ENCODE data around the gene DSCAM.

Gene DSCAM

DNA sequence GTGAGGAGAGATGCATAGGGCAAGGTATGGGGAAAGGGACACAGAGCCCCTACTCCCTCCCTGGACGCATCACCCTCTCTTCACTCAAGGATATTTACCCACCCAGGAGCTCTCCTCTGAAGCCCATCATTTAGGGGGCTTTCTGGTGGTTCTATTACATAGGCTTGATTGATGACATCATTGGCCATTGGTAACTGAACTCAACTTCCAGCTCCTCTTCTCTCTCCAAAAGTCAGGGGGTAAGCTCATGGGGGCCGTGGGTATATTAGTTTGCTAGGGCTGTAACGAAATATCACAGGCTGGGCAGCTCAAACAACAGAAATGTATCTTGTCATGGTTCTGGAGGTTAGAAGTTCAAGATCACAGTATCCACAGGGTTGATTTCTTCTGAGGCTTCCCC lies 110.8 kb downstream of the DSCAM start:
- no peak for DNase-seq (ENCODE audit: low read depth in 2 of 2)
- no peak overlapping the region for H3K4me3 ChIP-seq (replicated peaks in 1 of 2; ENCODE audit: low read depth in 2 of 2, low read length in 2 of 2)
- TF ChIP-seq, protein P1, sequence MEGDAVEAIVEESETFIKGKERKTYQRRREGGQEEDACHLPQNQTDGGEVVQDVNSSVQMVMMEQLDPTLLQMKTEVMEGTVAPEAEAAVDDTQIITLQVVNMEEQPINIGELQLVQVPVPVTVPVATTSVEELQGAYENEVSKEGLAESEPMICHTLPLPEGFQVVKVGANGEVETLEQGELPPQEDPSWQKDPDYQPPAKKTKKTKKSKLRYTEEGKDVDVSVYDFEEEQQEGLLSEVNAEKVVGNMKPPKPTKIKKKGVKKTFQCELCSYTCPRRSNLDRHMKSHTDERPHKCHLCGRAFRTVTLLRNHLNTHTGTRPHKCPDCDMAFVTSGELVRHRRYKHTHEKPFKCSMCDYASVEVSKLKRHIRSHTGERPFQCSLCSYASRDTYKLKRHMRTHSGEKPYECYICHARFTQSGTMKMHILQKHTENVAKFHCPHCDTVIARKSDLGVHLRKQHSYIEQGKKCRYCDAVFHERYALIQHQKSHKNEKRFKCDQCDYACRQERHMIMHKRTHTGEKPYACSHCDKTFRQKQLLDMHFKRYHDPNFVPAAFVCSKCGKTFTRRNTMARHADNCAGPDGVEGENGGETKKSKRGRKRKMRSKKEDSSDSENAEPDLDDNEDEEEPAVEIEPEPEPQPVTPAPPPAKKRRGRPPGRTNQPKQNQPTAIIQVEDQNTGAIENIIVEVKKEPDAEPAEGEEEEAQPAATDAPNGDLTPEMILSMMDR (IDR thresholded peaks at IDR 0.05; ENCODE audit: low read depth, low read length) = no peak

DNA sequence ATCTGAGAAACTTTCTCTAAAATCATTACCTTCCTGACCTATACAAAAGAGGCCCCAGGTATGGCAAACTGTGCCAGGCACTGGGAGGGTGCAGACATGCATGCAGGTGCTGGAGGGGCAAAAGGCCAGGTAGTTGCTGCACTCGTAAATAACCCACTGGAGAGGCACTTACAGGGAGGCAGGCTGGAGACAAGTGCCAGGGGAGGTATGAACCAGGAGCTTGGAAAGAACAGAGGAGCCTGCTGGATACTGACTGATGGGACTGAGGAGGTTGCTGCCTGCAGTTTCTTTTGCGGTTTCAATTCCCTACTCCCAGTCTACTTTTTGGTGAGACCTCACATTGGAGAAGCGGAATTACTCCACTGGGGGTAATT lies 113.9 kb downstream of the DSCAM start:
- no peak overlapping the region for H3K4me3 ChIP-seq (replicated peaks in 1 of 2; ENCODE audit: low read depth in 2 of 2, low read length in 2 of 2)
- no peak for DNase-seq (ENCODE audit: low read depth in 2 of 2)
- TF ChIP-seq, protein P1 (IDR thresholded peaks at IDR 0.05; ENCODE audit: low read depth, low read length) = no peak

DNA sequence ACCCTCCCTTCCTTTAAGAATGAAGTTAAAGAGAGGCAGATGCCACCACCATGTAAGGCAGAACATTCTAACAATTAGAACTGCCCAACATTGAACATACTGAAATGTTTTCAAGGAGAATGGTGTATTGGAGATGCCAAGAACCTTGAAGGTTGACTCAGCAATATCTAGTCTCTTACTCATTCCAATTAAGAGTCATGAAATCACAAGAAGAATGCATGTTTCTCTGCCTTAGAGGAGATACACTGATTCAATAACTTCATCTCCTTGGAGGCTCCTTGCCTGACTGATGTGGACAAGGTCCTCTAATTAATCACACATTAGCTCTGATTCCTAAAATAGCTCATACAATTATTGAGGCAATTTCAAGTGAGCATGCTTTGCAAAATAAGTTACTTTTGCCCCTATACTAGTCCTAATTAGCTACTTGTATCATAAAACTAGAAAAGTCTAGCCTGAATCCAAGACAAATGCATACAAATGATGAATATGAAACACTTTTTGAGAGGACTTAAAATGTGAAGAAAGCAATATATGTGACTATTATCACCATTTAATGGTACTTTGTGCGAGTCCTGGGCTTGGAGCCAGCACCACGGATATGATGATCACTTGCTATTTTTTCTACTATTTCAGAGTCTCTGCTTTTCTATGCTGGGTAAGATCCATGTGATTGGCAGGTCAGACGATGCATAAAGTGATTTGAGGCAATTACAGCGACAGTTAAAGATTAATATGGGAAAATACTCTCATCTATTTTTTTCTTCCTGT lies 114.5 kb downstream of the DSCAM start:
- TF ChIP-seq, protein P1 (IDR thresholded peaks at IDR 0.05; ENCODE audit: low read depth, low read length) = no peak
- H3K4me3 ChIP-seq (replicated peaks in 1 of 2; ENCODE audit: low read depth in 2 of 2, low read length in 2 of 2) = no peak overlapping the region
- DNase-seq (ENCODE audit: low read depth in 2 of 2) = no peak

DNA sequence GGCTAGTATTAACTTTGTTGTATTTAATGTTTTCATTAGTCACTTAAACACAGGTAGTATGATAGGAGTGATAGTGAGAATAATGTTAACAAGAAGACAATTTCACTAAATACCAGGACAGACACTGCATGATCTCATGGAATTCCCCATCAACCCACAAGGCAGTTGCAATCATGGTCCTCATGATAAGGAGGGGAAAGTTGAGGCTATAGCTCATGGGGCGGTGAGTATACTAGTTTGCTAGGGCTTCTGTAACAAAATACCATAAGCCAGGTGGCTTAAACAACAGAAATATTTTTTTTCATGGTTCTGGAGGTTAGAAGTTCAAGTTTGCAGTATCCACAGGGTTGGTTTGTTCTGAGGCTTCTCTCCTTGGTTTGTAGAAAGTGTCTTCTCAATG lies 115.8 kb downstream of the DSCAM start:
- TF ChIP-seq, protein P1 (IDR thresholded peaks at IDR 0.05; ENCODE audit: low read depth, low read length) = no peak
- no peak overlapping the region for H3K4me3 ChIP-seq (replicated peaks in 1 of 2; ENCODE audit: low read depth in 2 of 2, low read length in 2 of 2)
- DNase-seq (ENCODE audit: low read depth in 2 of 2) = no peak

DNA sequence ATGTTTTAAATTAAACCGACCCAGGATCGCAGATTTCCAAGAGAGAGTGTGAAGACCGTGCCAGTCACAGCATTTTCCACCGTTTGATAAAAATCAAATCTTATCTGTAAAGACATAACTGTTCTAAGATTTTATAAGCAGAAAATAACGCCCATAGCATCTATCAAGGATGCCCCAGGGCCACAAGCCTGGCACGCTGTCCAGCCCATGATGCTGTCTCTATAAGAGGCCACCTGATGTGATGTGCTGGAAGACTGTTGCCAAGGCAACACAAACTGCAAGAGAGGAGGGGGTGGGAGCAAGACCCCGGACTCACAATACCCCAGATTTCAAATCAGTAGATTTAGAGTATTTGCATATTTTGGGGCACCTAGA lies 116.5 kb downstream of the DSCAM start:
- TF ChIP-seq, protein P1 (IDR thresholded peaks at IDR 0.05; ENCODE audit: low read depth, low read length) = no peak
- H3K4me3 ChIP-seq (replicated peaks in 1 of 2; ENCODE audit: low read depth in 2 of 2, low read length in 2 of 2) = no peak overlapping the region
- DNase-seq (ENCODE audit: low read depth in 2 of 2) = no peak

DNA sequence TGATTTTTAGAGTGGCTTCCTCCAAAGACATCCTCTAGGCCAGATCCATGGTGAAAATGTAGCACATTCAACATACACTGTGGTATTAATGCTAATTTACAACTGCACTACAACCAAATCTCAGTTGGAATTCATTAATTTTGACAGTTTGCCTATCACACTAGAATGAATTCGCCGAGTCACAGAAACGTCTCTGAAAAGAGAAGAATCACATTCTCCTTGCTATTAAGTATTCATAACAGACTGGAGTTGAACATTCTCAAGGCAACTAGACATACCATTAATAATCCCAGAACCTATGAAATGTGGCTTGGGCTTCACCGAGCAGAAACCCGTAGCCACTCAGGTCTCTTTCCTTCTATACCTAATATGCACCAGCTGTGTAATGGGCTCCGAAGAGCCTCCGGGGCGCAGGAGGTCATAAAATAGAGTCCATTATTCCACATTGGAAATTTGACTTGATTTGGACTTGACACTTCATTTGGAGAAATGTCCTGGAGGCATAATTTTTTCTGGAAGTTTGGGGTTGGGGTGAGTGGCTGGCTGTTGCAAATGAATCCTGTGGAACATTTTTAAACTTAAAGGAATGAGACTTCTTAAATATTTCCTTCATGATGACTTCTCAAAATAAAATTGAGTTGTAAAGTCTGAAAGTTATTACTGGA lies 117.1 kb downstream of the DSCAM start:
- TF ChIP-seq, protein P1 (IDR thresholded peaks at IDR 0.05; ENCODE audit: low read depth, low read length) = no peak
- H3K4me3 ChIP-seq (replicated peaks in 1 of 2; ENCODE audit: low read depth in 2 of 2, low read length in 2 of 2) = no peak overlapping the region
- DNase-seq (ENCODE audit: low read depth in 2 of 2) = no peak
